Liver (tissue), 9 donors: Measurements from ENCODE around the gene ERC1. TPM values are rescaled to one million over a fixed set of nuclear protein-coding genes. Genes with fewer than 3 reads are reported as not detected.

Experiments
- DNase-seq: peaks from one replicate; pipeline ENCODE4 v3.0.0-alpha.2; 2017; ENCODE audit warnings: low spot score
- H3K27ac ChIP-seq, 2 donors: one replicate each; pipeline ENCODE4 v1.7.0; 2013; ENCODE audit warnings: inconsistent platforms in 2 of 2, low read length in 2 of 2, control low read depth in 1 of 2, low read depth in 1 of 2, mild to moderate bottlenecking in 1 of 2
- H3K27me3 ChIP-seq, 4 donors: one replicate each; pipeline versions ENCODE4 v1.6.1 to v1.7.0; 2013; ENCODE audit warnings: low read length in 3 of 4, inconsistent platforms in 1 of 4, mild to moderate bottlenecking in 1 of 4, moderate library complexity in 1 of 4; ENCODE audit not compliant: control insufficient read depth in 4 of 4, insufficient read depth in 4 of 4
- H3K36me3 ChIP-seq, 4 donors: one replicate each; pipeline versions ENCODE4 v1.6.1 to v1.7.0; 2013; ENCODE audit warnings: low read length in 3 of 4, mild to moderate bottlenecking in 3 of 4, low read depth in 1 of 4, moderate library complexity in 1 of 4; ENCODE audit not compliant: control insufficient read depth in 4 of 4, insufficient read depth in 3 of 4
- H3K4me1 ChIP-seq, 4 donors: one replicate each; pipeline versions ENCODE4 v1.6.1 to v1.7.0; 2013; ENCODE audit warnings: low read length in 3 of 4, mild to moderate bottlenecking in 3 of 4, moderate library complexity in 1 of 4; ENCODE audit not compliant: control insufficient read depth in 4 of 4, insufficient read depth in 4 of 4
- H3K4me3 ChIP-seq, 3 donors: one replicate each; pipeline versions ENCODE4 v1.6.1 to v1.7.0; 2013; ENCODE audit warnings: low read length in 3 of 3, control low read depth in 1 of 3, low read depth in 1 of 3, mild to moderate bottlenecking in 1 of 3
- H3K9ac ChIP-seq, 2 donors: one replicate each; pipeline ENCODE4 v1.7.0; 2013; ENCODE audit warnings: low read length in 2 of 2, mild to moderate bottlenecking in 2 of 2, moderate library complexity in 2 of 2, control low read depth in 1 of 2, low read depth in 1 of 2
- H3K9me3 ChIP-seq, 4 donors: one replicate each; pipeline versions ENCODE4 v1.6.1 to v1.7.0; 2013; ENCODE audit warnings: low read length in 3 of 4; ENCODE audit not compliant: control insufficient read depth in 4 of 4
- EGR1 ChIP-seq, 2 donors: IDR thresholded peaks; 2 replicates each; pipeline ENCODE4 v1.6.1; 2016 to 2018; ENCODE audit warnings: antibody characterized with exemption in 2 of 2, low read depth in 2 of 2
- FOXA1 ChIP-seq: IDR thresholded peaks from 2 replicates; pipeline ENCODE4 v1.6.1; 2016; ENCODE audit warnings: antibody characterized with exemption
- FOXA2 ChIP-seq: IDR thresholded peaks from 2 replicates; pipeline ENCODE4 v1.6.1; 2016; ENCODE audit warnings: antibody characterized with exemption
- GABPA ChIP-seq, 2 donors: IDR thresholded peaks in 1 of 2; conservative IDR thresholded peaks in 1 of 2; 2 replicates each; pipeline ENCODE4 v1.6.1; 2016; ENCODE audit warnings: antibody characterized with exemption in 2 of 2, mild to moderate bottlenecking in 1 of 2, moderate library complexity in 1 of 2
- HNF4A ChIP-seq, 2 donors: conservative IDR thresholded peaks; 2 replicates each; pipeline ENCODE4 v1.6.1; 2016; ENCODE audit warnings: antibody characterized with exemption in 2 of 2, mild to moderate bottlenecking in 2 of 2
- HNF4G ChIP-seq: IDR thresholded peaks from 2 replicates; pipeline ENCODE4 v1.6.1; 2016; ENCODE audit warnings: antibody characterized with exemption
- JUND ChIP-seq, 2 donors: IDR thresholded peaks; 2 replicates each; pipeline ENCODE4 v1.6.1; 2016; ENCODE audit warnings: antibody characterized with exemption in 2 of 2
- MAX ChIP-seq: IDR thresholded peaks from 2 replicates; pipeline ENCODE4 v1.6.1; 2016; ENCODE audit warnings: antibody characterized with exemption
- NR2F2 ChIP-seq: IDR thresholded peaks from 2 replicates; pipeline ENCODE4 v1.6.1; 2016; ENCODE audit warnings: antibody characterized with exemption
- RAD21 ChIP-seq, 2 donors: IDR thresholded peaks; 2 replicates each; pipeline ENCODE4 v1.6.1; 2016; ENCODE audit warnings: antibody characterized with exemption in 2 of 2, mild to moderate bottlenecking in 2 of 2
- RXRA ChIP-seq, 2 donors: IDR thresholded peaks; 2 replicates each; pipeline ENCODE4 v1.6.1; 2017 to 2018; ENCODE audit warnings: antibody characterized with exemption in 2 of 2, mild to moderate bottlenecking in 1 of 2
- SP1 ChIP-seq: IDR thresholded peaks from 2 replicates; pipeline ENCODE4 v1.6.1; 2018; ENCODE audit warnings: antibody characterized with exemption, mild to moderate bottlenecking
- TAF1 ChIP-seq: conservative IDR thresholded peaks from 2 replicates; pipeline ENCODE4 v1.6.1; 2016; ENCODE audit warnings: antibody characterized with exemption, mild to moderate bottlenecking
- YY1 ChIP-seq: IDR thresholded peaks from 2 replicates; pipeline ENCODE4 v1.6.1; 2016; ENCODE audit warnings: antibody characterized with exemption, mild to moderate bottlenecking
- WGBS: extraction: QIAGEN DNeasy Blood & Tissue Kit; methylation state at CpG from one replicate; pipeline ENCODE4 v1.1.7; 2013; 5-methylcytosine and 5-hydroxymethylcytosine counted together
- polyA plus RNA-seq, 2 donors: library from polyadenylated mRNA; stranded (reverse) in 1 of 2; unstranded in 1 of 2; fragments of 200-250 nt in 1 of 2; fragments of >200 nt in 1 of 2; fragmentation: Nextera tagmentation in 1 of 2; extraction: Ambion mirVana in 1 of 2; gene quantifications; one replicate each; pipeline versions ENCODE4 v1.2.1 to v1.2.3, GENCODE V29; 2013 to 2015
- total RNA-seq, 2 donors: library from RNA; depleted of rRNA; stranded (reverse); fragments of >200 nt; gene quantifications; one replicate each; pipeline ENCODE4 v1.2.3, GENCODE V29; 2014
- TF ChIP-seq, protein P1 (sequence below): IDR thresholded peaks from 2 replicates; pipeline ENCODE4 v1.6.1; 2016; ENCODE audit warnings: antibody characterized with exemption
- TF ChIP-seq, protein P2 (sequence below): IDR thresholded peaks from 2 replicates; pipeline ENCODE4 v1.6.1; 2016; ENCODE audit warnings: antibody characterized with exemption
- TF ChIP-seq, protein P3 (sequence below): IDR thresholded peaks from 2 replicates; pipeline ENCODE4 v1.6.1; 2016; ENCODE audit warnings: antibody characterized with exemption, mild to moderate bottlenecking
- TF ChIP-seq, protein P4 (sequence below): fragments of 150-350 bp; IDR thresholded peaks from 2 replicates; pipeline ENCODE4 v1.5.1; 2017; ENCODE audit warnings: improper control_type of control experiment, low read depth, low read length; ENCODE audit not compliant: missing input control
- donor health status: healthy.
- donor health status: healthy.
- donor health status: healthy.
- donor health status: healthy.
- donor health status: healthy.

Gene ERC1
- total and polyA plus RNA-seq, 4 donors: 6.2 to 50.2 (median 10.3) TPM

- Histone ChIP-seq H3K36me3 (no peaks in the 10 kb centered on the region), H3K4me3 (no peak overlapping the region), H3K27me3 (no peaks in the 10 kb centered on the region), H3K9me3 (no peaks in the 10 kb centered on the region), H3K4me1 (no peaks in the 10 kb centered on the region), H3K27ac (no peak overlapping the region), H3K9ac (no peak overlapping the region)
- WGBS: 93% methylated on average over 19 of the region's 19 CpGs
- TF ChIP-seq, protein P1, sequence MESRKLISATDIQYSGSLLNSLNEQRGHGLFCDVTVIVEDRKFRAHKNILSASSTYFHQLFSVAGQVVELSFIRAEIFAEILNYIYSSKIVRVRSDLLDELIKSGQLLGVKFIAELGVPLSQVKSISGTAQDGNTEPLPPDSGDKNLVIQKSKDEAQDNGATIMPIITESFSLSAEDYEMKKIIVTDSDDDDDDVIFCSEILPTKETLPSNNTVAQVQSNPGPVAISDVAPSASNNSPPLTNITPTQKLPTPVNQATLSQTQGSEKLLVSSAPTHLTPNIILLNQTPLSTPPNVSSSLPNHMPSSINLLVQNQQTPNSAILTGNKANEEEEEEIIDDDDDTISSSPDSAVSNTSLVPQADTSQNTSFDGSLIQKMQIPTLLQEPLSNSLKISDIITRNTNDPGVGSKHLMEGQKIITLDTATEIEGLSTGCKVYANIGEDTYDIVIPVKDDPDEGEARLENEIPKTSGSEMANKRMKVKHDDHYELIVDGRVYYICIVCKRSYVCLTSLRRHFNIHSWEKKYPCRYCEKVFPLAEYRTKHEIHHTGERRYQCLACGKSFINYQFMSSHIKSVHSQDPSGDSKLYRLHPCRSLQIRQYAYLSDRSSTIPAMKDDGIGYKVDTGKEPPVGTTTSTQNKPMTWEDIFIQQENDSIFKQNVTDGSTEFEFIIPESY: no peak
- no peak for TF ChIP-seq GABPA (IDR thresholded peaks at IDR 0.05 in 1 of 2, conservative IDR thresholded peaks at IDR 0.05 in 1 of 2)
- TF ChIP-seq SP1: no peak
- no peak for TF ChIP-seq TAF1
- TF ChIP-seq, protein P2, sequence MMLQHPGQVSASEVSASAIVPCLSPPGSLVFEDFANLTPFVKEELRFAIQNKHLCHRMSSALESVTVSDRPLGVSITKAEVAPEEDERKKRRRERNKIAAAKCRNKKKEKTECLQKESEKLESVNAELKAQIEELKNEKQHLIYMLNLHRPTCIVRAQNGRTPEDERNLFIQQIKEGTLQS: no peak
- no peak for TF ChIP-seq HNF4A (conservative IDR thresholded peaks at IDR 0.05)
- TF ChIP-seq RAD21 (IDR thresholded peaks at IDR 0.05): no peak
- TF ChIP-seq MAX: no peak
- no peak for TF ChIP-seq FOXA2
- TF ChIP-seq, protein P3, sequence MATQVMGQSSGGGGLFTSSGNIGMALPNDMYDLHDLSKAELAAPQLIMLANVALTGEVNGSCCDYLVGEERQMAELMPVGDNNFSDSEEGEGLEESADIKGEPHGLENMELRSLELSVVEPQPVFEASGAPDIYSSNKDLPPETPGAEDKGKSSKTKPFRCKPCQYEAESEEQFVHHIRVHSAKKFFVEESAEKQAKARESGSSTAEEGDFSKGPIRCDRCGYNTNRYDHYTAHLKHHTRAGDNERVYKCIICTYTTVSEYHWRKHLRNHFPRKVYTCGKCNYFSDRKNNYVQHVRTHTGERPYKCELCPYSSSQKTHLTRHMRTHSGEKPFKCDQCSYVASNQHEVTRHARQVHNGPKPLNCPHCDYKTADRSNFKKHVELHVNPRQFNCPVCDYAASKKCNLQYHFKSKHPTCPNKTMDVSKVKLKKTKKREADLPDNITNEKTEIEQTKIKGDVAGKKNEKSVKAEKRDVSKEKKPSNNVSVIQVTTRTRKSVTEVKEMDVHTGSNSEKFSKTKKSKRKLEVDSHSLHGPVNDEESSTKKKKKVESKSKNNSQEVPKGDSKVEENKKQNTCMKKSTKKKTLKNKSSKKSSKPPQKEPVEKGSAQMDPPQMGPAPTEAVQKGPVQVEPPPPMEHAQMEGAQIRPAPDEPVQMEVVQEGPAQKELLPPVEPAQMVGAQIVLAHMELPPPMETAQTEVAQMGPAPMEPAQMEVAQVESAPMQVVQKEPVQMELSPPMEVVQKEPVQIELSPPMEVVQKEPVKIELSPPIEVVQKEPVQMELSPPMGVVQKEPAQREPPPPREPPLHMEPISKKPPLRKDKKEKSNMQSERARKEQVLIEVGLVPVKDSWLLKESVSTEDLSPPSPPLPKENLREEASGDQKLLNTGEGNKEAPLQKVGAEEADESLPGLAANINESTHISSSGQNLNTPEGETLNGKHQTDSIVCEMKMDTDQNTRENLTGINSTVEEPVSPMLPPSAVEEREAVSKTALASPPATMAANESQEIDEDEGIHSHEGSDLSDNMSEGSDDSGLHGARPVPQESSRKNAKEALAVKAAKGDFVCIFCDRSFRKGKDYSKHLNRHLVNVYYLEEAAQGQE: no peak
- TF ChIP-seq RXRA (IDR thresholded peaks at IDR 0.05): no peak
- TF ChIP-seq HNF4G: no peak
- no peak for TF ChIP-seq FOXA1
- TF ChIP-seq EGR1 (IDR thresholded peaks at IDR 0.05; ENCODE audit: low read depth in 2 of 2): no peak
- no peak for TF ChIP-seq NR2F2
- no peak for TF ChIP-seq YY1
- no peak for TF ChIP-seq JUND (IDR thresholded peaks at IDR 0.05)
- TF ChIP-seq, protein P4, sequence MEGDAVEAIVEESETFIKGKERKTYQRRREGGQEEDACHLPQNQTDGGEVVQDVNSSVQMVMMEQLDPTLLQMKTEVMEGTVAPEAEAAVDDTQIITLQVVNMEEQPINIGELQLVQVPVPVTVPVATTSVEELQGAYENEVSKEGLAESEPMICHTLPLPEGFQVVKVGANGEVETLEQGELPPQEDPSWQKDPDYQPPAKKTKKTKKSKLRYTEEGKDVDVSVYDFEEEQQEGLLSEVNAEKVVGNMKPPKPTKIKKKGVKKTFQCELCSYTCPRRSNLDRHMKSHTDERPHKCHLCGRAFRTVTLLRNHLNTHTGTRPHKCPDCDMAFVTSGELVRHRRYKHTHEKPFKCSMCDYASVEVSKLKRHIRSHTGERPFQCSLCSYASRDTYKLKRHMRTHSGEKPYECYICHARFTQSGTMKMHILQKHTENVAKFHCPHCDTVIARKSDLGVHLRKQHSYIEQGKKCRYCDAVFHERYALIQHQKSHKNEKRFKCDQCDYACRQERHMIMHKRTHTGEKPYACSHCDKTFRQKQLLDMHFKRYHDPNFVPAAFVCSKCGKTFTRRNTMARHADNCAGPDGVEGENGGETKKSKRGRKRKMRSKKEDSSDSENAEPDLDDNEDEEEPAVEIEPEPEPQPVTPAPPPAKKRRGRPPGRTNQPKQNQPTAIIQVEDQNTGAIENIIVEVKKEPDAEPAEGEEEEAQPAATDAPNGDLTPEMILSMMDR: no peak
- no peak for DNase-seq
Observed at GRCh38 chr12:1501695-1502378, 510.8 kb downstream of the ERC1 start.
